Measurements from ENCODE around the gene DYRK1A. TPM values are rescaled to one million over a fixed set of nuclear protein-coding genes. Genes with fewer than 3 reads are reported as not detected.
A peak's percentile ranks its signal among the peaks of the same experiment; 100 is the strongest.

The DYRK1A gene
- total and polyA plus RNA-seq, 11 donors, result 24.5 to 96.6 (median 69.0) TPM

GRCh38 chr21:37356706-37357105 lies 9.9 kb upstream of the DYRK1A start:
- ATAC-seq (no peak), DNase-seq (no peak)
- H3K9me3 ChIP-seq, result peaks cover 0 to 2% (median 0%) of the 10 kb centered on the region in 12 donors
- H3K4me3 ChIP-seq, result no peak overlapping the region
- no peak for TF ChIP-seq CTCF (IDR thresholded peaks at IDR 0.05)
- TF ChIP-seq POLR2A (IDR thresholded peaks at IDR 0.05), result no peak
- no peaks in the 10 kb centered on the region for H3K36me3 ChIP-seq
- WGBS, 4 donors, result 76 to 85% (median 80%) methylated on average over 5 of the region's 5 CpGs
- no peak overlapping the region for H3K27ac ChIP-seq
- H3K4me1 ChIP-seq, result peaks cover 0 to 14% (median 0%) of the 10 kb centered on the region in 12 donors
- intact Hi-C loops (cut with DNase I), result loop anchor here in 2 of 10 donors (5.0 to 10.0 kb wide), 2 partner anchors 52 to 84 kb away; no protein-coding TSS in a partner anchor
- H3K27me3 ChIP-seq, result no peaks in the 10 kb centered on the region

DNA sequence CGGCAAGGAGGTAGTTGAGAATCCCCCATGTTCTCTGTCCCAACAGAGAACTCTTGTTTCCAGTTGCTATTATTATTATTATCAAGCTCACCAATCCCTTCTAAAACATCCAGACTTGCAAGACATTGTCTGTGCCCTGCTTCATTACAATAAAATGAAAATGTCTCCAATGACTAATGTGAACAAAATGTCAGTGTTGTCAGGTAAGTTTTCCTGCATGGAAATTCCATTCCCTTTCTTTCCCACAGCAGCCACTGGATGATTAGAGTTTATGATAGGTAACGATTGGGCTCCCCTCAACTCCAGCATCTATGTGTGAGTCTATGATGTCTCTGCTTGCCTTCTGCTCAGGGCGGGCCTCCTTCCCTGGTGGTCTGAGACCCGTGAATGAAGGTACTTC lies 8.9 kb upstream of the DYRK1A start:
- no peak for TF ChIP-seq CTCF (IDR thresholded peaks at IDR 0.05)
- no peak for TF ChIP-seq POLR2A (IDR thresholded peaks at IDR 0.05)
- no peaks in the 10 kb centered on the region for H3K9me3 ChIP-seq
- no peaks in the 10 kb centered on the region for H3K27me3 ChIP-seq
- intact Hi-C loops (cut with DNase I), result loop anchor here in 2 of 10 donors (5.0 to 10.0 kb wide), 2 partner anchors 53 to 85 kb away; no protein-coding TSS in a partner anchor
- H3K27ac ChIP-seq, result no peak overlapping the region
- WGBS, 4 donors, result 71 to 77% (median 73%) methylated on average over 4 of the region's 4 CpGs
- H3K4me1 ChIP-seq, result peaks cover 0 to 14% (median 0%) of the 10 kb centered on the region in 12 donors
- H3K4me3 ChIP-seq, result no peak overlapping the region
- no peak for DNase-seq
- ATAC-seq, result no peak
- no peaks in the 10 kb centered on the region for H3K36me3 ChIP-seq

- Histone ChIP-seq H3K9me3 (no peaks in the 10 kb centered on the region), H3K27ac (peak overlapping the region in 1 of 12 donors; percentile 25), H3K27me3 (no peaks in the 10 kb centered on the region), H3K4me1 (peaks cover 0 to 14% (median 0%) of the 10 kb centered on the region in 12 donors), H3K36me3 (no peaks in the 10 kb centered on the region), H3K4me3 (no peak overlapping the region)
- peak in 2 of 5 donors; percentile 30 to 58 for DNase-seq
- TF ChIP-seq CTCF (IDR thresholded peaks at IDR 0.05), result no peak
- no peak for TF ChIP-seq POLR2A (IDR thresholded peaks at IDR 0.05)
- ATAC-seq, result peak in 3 of 4 donors; percentile 46 to 77 (median 55)
- intact Hi-C loops (cut with DNase I), result loop anchor here in 2 of 10 donors (5.0 to 10.0 kb wide), 2 partner anchors 54 to 86 kb away; no protein-coding TSS in a partner anchor
- WGBS, 4 donors, result 31 to 37% (median 34%) methylated on average over 7 of the region's 7 CpGs
Observed at GRCh38 chr21:37358397-37358796, 8.2 kb upstream of the DYRK1A start.

- H3K4me1 ChIP-seq, result peaks cover 0 to 18% (median 11%) of the 10 kb centered on the region in 12 donors
- no peak overlapping the region for H3K4me3 ChIP-seq
- 92 to 100% (median 97%) methylated on average over 1 of the region's 1 CpG for WGBS, 4 donors
- H3K27me3 ChIP-seq, result no peaks in the 10 kb centered on the region
- ATAC-seq, result no peak
- TF ChIP-seq CTCF (IDR thresholded peaks at IDR 0.05) (no peak), POLR2A (IDR thresholded peaks at IDR 0.05) (no peak)
- H3K36me3 ChIP-seq, result no peaks in the 10 kb centered on the region
- intact Hi-C loops (cut with DNase I), result loop anchor here in 3 of 10 donors (2.0 to 10.0 kb wide), 2 partner anchors 25 to 201 kb away; no protein-coding TSS in a partner anchor
- H3K27ac ChIP-seq, result peak overlapping the region in 2 of 12 donors; percentile 100
- no peak for DNase-seq
- no peaks in the 10 kb centered on the region for H3K9me3 ChIP-seq
Observed at GRCh38 chr21:37363936-37364335, 2.6 kb upstream of the DYRK1A start.

Measured in heart left ventricle (tissue), 16 donors.